GM10266 (cell line): ENCODE results near the gene GLDC.

Source experiments
- DNase-seq: peaks from one replicate; pipeline ENCODE4 v3.0.0; 2012; ENCODE audit errors: extremely low spot score
- CTCF ChIP-seq: IDR thresholded peaks from 2 replicates; pipeline ENCODE4 v1.5.1; 2012; ENCODE audit warnings: mild to moderate bottlenecking, low read depth; ENCODE audit not compliant: control insufficient read depth, insufficient read depth; ENCODE audit errors: missing control alignments

Gene GLDC

GRCh38 chr9:6590334-6590733 lies 55.2 kb downstream of the GLDC start:
- no peak for DNase-seq
- no peak for TF ChIP-seq CTCF

GRCh38 chr9:6584881-6585597 lies 60.5 kb downstream of the GLDC start:
- DNase-seq, result peak; percentile 23

GRCh38 chr9:6581253-6581652 lies 64.3 kb downstream of the GLDC start:
- TF ChIP-seq CTCF, result no peak

More at GRCh38 chr9:6584881-6585597, 60.5 kb downstream of the GLDC start:
- peak; percentile 37 for TF ChIP-seq CTCF

GRCh38 chr9:6579613-6580012 lies 65.9 kb downstream of the GLDC start:
- no peak for TF ChIP-seq CTCF
- no peak for DNase-seq

More at GRCh38 chr9:6581253-6581652, 64.3 kb downstream of the GLDC start:
- no peak for DNase-seq

- DNase-seq, result no peak
- no peak for TF ChIP-seq CTCF
These were observed 68.5 kb downstream of the GLDC start for GRCh38 chr9:6576987-6577386.

- no peak for TF ChIP-seq CTCF
- DNase-seq, result peak; percentile 14
These were observed 70.0 kb downstream of the GLDC start for GRCh38 chr9:6575324-6576034.

- no peak for DNase-seq
These were observed 78.4 kb downstream of the GLDC start for GRCh38 chr9:6567140-6567591.

More at GRCh38 chr9:6567140-6567591, 78.4 kb downstream of the GLDC start:
- TF ChIP-seq CTCF, result no peak
